ENCODE results near the gene STPG2.

The STPG2 gene

GRCh38 chr4:97691111-97691605 lies 452.1 kb downstream of the STPG2 start:
- H3K9me3 ChIP-seq (ENCODE audit: control insufficient read depth, low read length): peaks cover 15% of the 10 kb centered on the region
- H3K4me3 ChIP-seq (ENCODE audit: low read length): no peak overlapping the region
- H3K27me3 ChIP-seq (replicated peaks; ENCODE audit: control insufficient read depth, insufficient read depth, low read length): no peaks in the 10 kb centered on the region
- H3K9ac ChIP-seq (ENCODE audit: low read length): no peak overlapping the region
- H3K36me3 ChIP-seq (ENCODE audit: control insufficient read depth, insufficient read depth, low read length, severe bottlenecking): no peaks in the 10 kb centered on the region
- no peaks in the 10 kb centered on the region for H3K4me1 ChIP-seq (ENCODE audit: control insufficient read depth, insufficient read depth, low read length)
- DNase-seq (ENCODE audit: low read depth): no peak

- Histone ChIP-seq H3K4me1 (ENCODE audit: control insufficient read depth, insufficient read depth, low read length) (no peaks in the 10 kb centered on the region), H3K36me3 (ENCODE audit: control insufficient read depth, insufficient read depth, low read length, severe bottlenecking) (no peaks in the 10 kb centered on the region), H3K4me3 (ENCODE audit: low read length) (no peak overlapping the region), H3K9ac (ENCODE audit: low read length) (no peak overlapping the region), H3K27me3 (replicated peaks; ENCODE audit: control insufficient read depth, insufficient read depth, low read length) (no peaks in the 10 kb centered on the region), H3K9me3 (ENCODE audit: control insufficient read depth, low read length) (no peaks in the 10 kb centered on the region)
- no peak for DNase-seq (ENCODE audit: low read depth)
These were observed 472.5 kb downstream of the STPG2 start for GRCh38 chr4:97670703-97671269.

- DNase-seq (ENCODE audit: low read depth): no peak
- Histone ChIP-seq H3K9ac (ENCODE audit: low read length) (no peak overlapping the region), H3K9me3 (ENCODE audit: control insufficient read depth, low read length) (peaks cover 2% of the 10 kb centered on the region), H3K27me3 (replicated peaks; ENCODE audit: control insufficient read depth, insufficient read depth, low read length) (no peaks in the 10 kb centered on the region), H3K4me1 (ENCODE audit: control insufficient read depth, insufficient read depth, low read length) (no peaks in the 10 kb centered on the region), H3K4me3 (ENCODE audit: low read length) (no peak overlapping the region), H3K36me3 (ENCODE audit: control insufficient read depth, insufficient read depth, low read length, severe bottlenecking) (no peaks in the 10 kb centered on the region)
These were observed 477.7 kb downstream of the STPG2 start for GRCh38 chr4:97665553-97665952.

- Histone ChIP-seq H3K9ac (ENCODE audit: low read length) (no peak overlapping the region), H3K4me1 (ENCODE audit: control insufficient read depth, insufficient read depth, low read length) (no peaks in the 10 kb centered on the region), H3K36me3 (ENCODE audit: control insufficient read depth, insufficient read depth, low read length, severe bottlenecking) (no peaks in the 10 kb centered on the region), H3K4me3 (ENCODE audit: low read length) (no peak overlapping the region), H3K9me3 (ENCODE audit: control insufficient read depth, low read length) (peaks cover 2% of the 10 kb centered on the region), H3K27me3 (replicated peaks; ENCODE audit: control insufficient read depth, insufficient read depth, low read length) (no peaks in the 10 kb centered on the region)
- DNase-seq (ENCODE audit: low read depth): no peak
These were observed 478.5 kb downstream of the STPG2 start for GRCh38 chr4:97664741-97665140.

GRCh38 chr4:97662133-97662532 lies 481.1 kb downstream of the STPG2 start:
- Histone ChIP-seq H3K4me1 (ENCODE audit: control insufficient read depth, insufficient read depth, low read length) (no peaks in the 10 kb centered on the region), H3K4me3 (ENCODE audit: low read length) (no peak overlapping the region), H3K9me3 (ENCODE audit: control insufficient read depth, low read length) (peaks cover 2% of the 10 kb centered on the region), H3K36me3 (ENCODE audit: control insufficient read depth, insufficient read depth, low read length, severe bottlenecking) (no peaks in the 10 kb centered on the region), H3K27me3 (replicated peaks; ENCODE audit: control insufficient read depth, insufficient read depth, low read length) (no peaks in the 10 kb centered on the region), H3K9ac (ENCODE audit: low read length) (no peak overlapping the region)
- peak; percentile 10 for DNase-seq (ENCODE audit: low read depth)

GRCh38 chr4:97656044-97656720 lies 487.1 kb downstream of the STPG2 start:
- Histone ChIP-seq H3K4me3 (ENCODE audit: low read length) (no peak overlapping the region), H3K36me3 (ENCODE audit: control insufficient read depth, insufficient read depth, low read length, severe bottlenecking) (no peaks in the 10 kb centered on the region), H3K27me3 (replicated peaks; ENCODE audit: control insufficient read depth, insufficient read depth, low read length) (no peaks in the 10 kb centered on the region), H3K9me3 (ENCODE audit: control insufficient read depth, low read length) (no peaks in the 10 kb centered on the region), H3K4me1 (ENCODE audit: control insufficient read depth, insufficient read depth, low read length) (peaks cover 13% of the 10 kb centered on the region), H3K9ac (ENCODE audit: low read length) (no peak overlapping the region)
- DNase-seq (ENCODE audit: low read depth): peak; percentile 77

GRCh38 chr4:97653701-97654100 lies 489.6 kb downstream of the STPG2 start:
- no peak for DNase-seq (ENCODE audit: low read depth)
- H3K4me1 ChIP-seq (ENCODE audit: control insufficient read depth, insufficient read depth, low read length): peaks cover 13% of the 10 kb centered on the region

GRCh38 chr4:97646997-97647396 lies 496.3 kb downstream of the STPG2 start:
- Histone ChIP-seq H3K9ac (ENCODE audit: low read length) (no peak overlapping the region), H3K36me3 (ENCODE audit: control insufficient read depth, insufficient read depth, low read length, severe bottlenecking) (no peaks in the 10 kb centered on the region), H3K4me3 (ENCODE audit: low read length) (no peak overlapping the region), H3K9me3 (ENCODE audit: control insufficient read depth, low read length) (no peaks in the 10 kb centered on the region), H3K27me3 (replicated peaks; ENCODE audit: control insufficient read depth, insufficient read depth, low read length) (no peaks in the 10 kb centered on the region), H3K4me1 (ENCODE audit: control insufficient read depth, insufficient read depth, low read length) (no peaks in the 10 kb centered on the region)
- peak; percentile 39 for DNase-seq (ENCODE audit: low read depth)

More at GRCh38 chr4:97653701-97654100, 489.6 kb downstream of the STPG2 start:
- Histone ChIP-seq H3K27me3 (replicated peaks; ENCODE audit: control insufficient read depth, insufficient read depth, low read length) (no peaks in the 10 kb centered on the region), H3K4me3 (ENCODE audit: low read length) (no peak overlapping the region), H3K9ac (ENCODE audit: low read length) (no peak overlapping the region), H3K9me3 (ENCODE audit: control insufficient read depth, low read length) (no peaks in the 10 kb centered on the region), H3K36me3 (ENCODE audit: control insufficient read depth, insufficient read depth, low read length, severe bottlenecking) (no peaks in the 10 kb centered on the region)

- Histone ChIP-seq H3K4me1 (ENCODE audit: control insufficient read depth, insufficient read depth, low read length) (no peaks in the 10 kb centered on the region), H3K9me3 (ENCODE audit: control insufficient read depth, low read length) (no peaks in the 10 kb centered on the region), H3K27me3 (replicated peaks; ENCODE audit: control insufficient read depth, insufficient read depth, low read length) (no peaks in the 10 kb centered on the region), H3K9ac (ENCODE audit: low read length) (no peak overlapping the region), H3K4me3 (ENCODE audit: low read length) (no peak overlapping the region), H3K36me3 (ENCODE audit: control insufficient read depth, insufficient read depth, low read length, severe bottlenecking) (no peaks in the 10 kb centered on the region)
- no peak for DNase-seq (ENCODE audit: low read depth)
These were observed 498.0 kb downstream of the STPG2 start for GRCh38 chr4:97645071-97645821.

GRCh38 chr4:97643179-97643578 lies 500.1 kb downstream of the STPG2 start:
- H3K27me3 ChIP-seq (replicated peaks; ENCODE audit: control insufficient read depth, insufficient read depth, low read length): no peaks in the 10 kb centered on the region
- no peaks in the 10 kb centered on the region for H3K36me3 ChIP-seq (ENCODE audit: control insufficient read depth, insufficient read depth, low read length, severe bottlenecking)
- H3K4me1 ChIP-seq (ENCODE audit: control insufficient read depth, insufficient read depth, low read length): no peaks in the 10 kb centered on the region
- H3K4me3 ChIP-seq (ENCODE audit: low read length): no peak overlapping the region
- no peak overlapping the region for H3K9ac ChIP-seq (ENCODE audit: low read length)
- no peak for DNase-seq (ENCODE audit: low read depth)
- H3K9me3 ChIP-seq (ENCODE audit: control insufficient read depth, low read length): no peaks in the 10 kb centered on the region

- H3K9ac ChIP-seq (ENCODE audit: low read length): no peak overlapping the region
These were observed 503.3 kb downstream of the STPG2 start for GRCh38 chr4:97639961-97640360.

More at GRCh38 chr4:97639961-97640360, 503.3 kb downstream of the STPG2 start:
- no peak for DNase-seq (ENCODE audit: low read depth)
- Histone ChIP-seq H3K9me3 (ENCODE audit: control insufficient read depth, low read length) (no peaks in the 10 kb centered on the region), H3K36me3 (ENCODE audit: control insufficient read depth, insufficient read depth, low read length, severe bottlenecking) (no peaks in the 10 kb centered on the region), H3K27me3 (replicated peaks; ENCODE audit: control insufficient read depth, insufficient read depth, low read length) (no peaks in the 10 kb centered on the region), H3K4me1 (ENCODE audit: control insufficient read depth, insufficient read depth, low read length) (no peaks in the 10 kb centered on the region), H3K4me3 (ENCODE audit: low read length) (no peak overlapping the region)

All from adipocyte (in vitro differentiated cells).